Measurements from ENCODE around the gene IDI1.

GRCh38 chr10:1068380-1069361 lies 19.8 kb upstream of the IDI1 start:
- TF ChIP-seq, protein P1, sequence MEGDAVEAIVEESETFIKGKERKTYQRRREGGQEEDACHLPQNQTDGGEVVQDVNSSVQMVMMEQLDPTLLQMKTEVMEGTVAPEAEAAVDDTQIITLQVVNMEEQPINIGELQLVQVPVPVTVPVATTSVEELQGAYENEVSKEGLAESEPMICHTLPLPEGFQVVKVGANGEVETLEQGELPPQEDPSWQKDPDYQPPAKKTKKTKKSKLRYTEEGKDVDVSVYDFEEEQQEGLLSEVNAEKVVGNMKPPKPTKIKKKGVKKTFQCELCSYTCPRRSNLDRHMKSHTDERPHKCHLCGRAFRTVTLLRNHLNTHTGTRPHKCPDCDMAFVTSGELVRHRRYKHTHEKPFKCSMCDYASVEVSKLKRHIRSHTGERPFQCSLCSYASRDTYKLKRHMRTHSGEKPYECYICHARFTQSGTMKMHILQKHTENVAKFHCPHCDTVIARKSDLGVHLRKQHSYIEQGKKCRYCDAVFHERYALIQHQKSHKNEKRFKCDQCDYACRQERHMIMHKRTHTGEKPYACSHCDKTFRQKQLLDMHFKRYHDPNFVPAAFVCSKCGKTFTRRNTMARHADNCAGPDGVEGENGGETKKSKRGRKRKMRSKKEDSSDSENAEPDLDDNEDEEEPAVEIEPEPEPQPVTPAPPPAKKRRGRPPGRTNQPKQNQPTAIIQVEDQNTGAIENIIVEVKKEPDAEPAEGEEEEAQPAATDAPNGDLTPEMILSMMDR (IDR thresholded peaks at IDR 0.05): no peak
- no peak for TF ChIP-seq POLR2A (IDR thresholded peaks at IDR 0.05)

Data from lower leg skin (tissue), 3 donors.